GM18502 (cell line): ENCODE measurements around the gene CPPED1.
A peak's percentile ranks its signal among the peaks of the same experiment; 100 is the strongest.
"Not testable (repeated sequence)": the region's sequence is repeated elsewhere in the genome, so short reads cannot be mapped to it uniquely, and the experiment has no call there.

Experiments used
- ATAC-seq: cut with Tn5 transposase; IDR thresholded peaks from one replicate; pipeline ENCODE4 v1.9.1; 2021; ENCODE audit warnings: mild to moderate bottlenecking; ENCODE audit not compliant: unreplicated experiment, poor library complexity

The CPPED1 gene

GRCh38 chr16:12802661-12803060, 1.0 kb downstream of the CPPED1 start:
- no peak for ATAC-seq

GRCh38 chr16:12802048-12802447, 1.6 kb downstream of the CPPED1 start:
- no peak for ATAC-seq

- ATAC-seq, result peak; percentile 43
Observed at GRCh38 chr16:12801511-12802042, 2.1 kb downstream of the CPPED1 start.

- ATAC-seq, result no peak
Observed at GRCh38 chr16:12800817-12801216, 2.9 kb downstream of the CPPED1 start.

- ATAC-seq, result not testable (repeated sequence)
Observed at GRCh38 chr16:12799996-12800395, 3.7 kb downstream of the CPPED1 start.

GRCh38 chr16:12798846-12799245, 4.8 kb downstream of the CPPED1 start:
- no peak for ATAC-seq

GRCh38 chr16:12798171-12798570, 5.5 kb downstream of the CPPED1 start:
- no peak for ATAC-seq

GRCh38 chr16:12796498-12796897, 7.2 kb downstream of the CPPED1 start:
- ATAC-seq, result no peak

GRCh38 chr16:12794486-12795387, 8.9 kb downstream of the CPPED1 start:
- ATAC-seq, result no peak

- ATAC-seq, result no peak
Observed at GRCh38 chr16:12793865-12794240, 9.8 kb downstream of the CPPED1 start.

GRCh38 chr16:12793120-12793864, 10.4 kb downstream of the CPPED1 start:
- ATAC-seq, result no peak

GRCh38 chr16:12792528-12792927, 11.2 kb downstream of the CPPED1 start:
- ATAC-seq, result not testable (repeated sequence)

- no peak for ATAC-seq
Observed at GRCh38 chr16:12791340-12791739, 12.3 kb downstream of the CPPED1 start.

- ATAC-seq, result no peak
Observed at GRCh38 chr16:12788758-12789157, 14.9 kb downstream of the CPPED1 start.

GRCh38 chr16:12786081-12786480, 17.6 kb downstream of the CPPED1 start:
- no peak for ATAC-seq

- ATAC-seq, result no peak
Observed at GRCh38 chr16:12784076-12784475, 19.6 kb downstream of the CPPED1 start.

- ATAC-seq, result no peak
Observed at GRCh38 chr16:12781777-12782176, 21.9 kb downstream of the CPPED1 start.

GRCh38 chr16:12780467-12780866, 23.2 kb downstream of the CPPED1 start:
- no peak for ATAC-seq

GRCh38 chr16:12778726-12779125, 25.0 kb downstream of the CPPED1 start:
- no peak for ATAC-seq

- no peak for ATAC-seq
Observed at GRCh38 chr16:12775656-12776236, 27.9 kb downstream of the CPPED1 start.

GRCh38 chr16:12773221-12773620, 30.5 kb downstream of the CPPED1 start:
- ATAC-seq, result no peak
